Stimulated activated CD4-positive, alpha-beta T cell treated with anti-CD3 and anti-CD28 coated beads, Interleukin-2, amount 100 ng/mL, for 24 hours (primary cell): Measurements from ENCODE around the gene IFITM10.

Experiments
- DNase-seq, 2 donors: peaks; one replicate each; pipeline ENCODE4 v3.0.0-alpha.2; 2020

IFITM10 gene

DNA sequence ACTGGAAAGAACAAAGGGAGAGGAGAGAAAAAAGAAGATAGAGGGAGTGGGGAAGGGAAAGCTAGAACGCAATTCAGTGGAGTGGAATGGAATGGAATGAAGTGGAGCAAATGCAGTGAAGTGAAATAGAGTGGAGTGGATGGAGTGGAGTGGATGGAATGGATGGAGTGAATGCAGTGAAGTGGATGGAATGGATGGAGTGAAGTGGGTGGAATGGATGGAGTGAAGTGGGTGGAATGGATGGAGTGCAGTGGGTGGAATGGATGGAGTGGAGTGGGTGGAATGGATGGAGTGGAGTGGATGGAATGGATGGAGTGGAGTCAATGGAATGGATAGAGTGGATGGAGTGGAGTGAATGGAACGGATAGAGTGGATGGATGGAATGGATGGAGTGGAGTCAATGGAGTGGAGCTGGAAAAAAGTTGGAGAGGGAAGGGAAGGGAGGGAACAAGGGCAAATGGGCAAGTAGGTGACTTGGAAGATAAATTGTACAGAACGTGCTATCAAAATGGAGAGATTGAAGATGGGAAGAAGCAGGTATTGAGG lies 13.9 kb downstream of the IFITM10 start:
- no peak for DNase-seq

DNA sequence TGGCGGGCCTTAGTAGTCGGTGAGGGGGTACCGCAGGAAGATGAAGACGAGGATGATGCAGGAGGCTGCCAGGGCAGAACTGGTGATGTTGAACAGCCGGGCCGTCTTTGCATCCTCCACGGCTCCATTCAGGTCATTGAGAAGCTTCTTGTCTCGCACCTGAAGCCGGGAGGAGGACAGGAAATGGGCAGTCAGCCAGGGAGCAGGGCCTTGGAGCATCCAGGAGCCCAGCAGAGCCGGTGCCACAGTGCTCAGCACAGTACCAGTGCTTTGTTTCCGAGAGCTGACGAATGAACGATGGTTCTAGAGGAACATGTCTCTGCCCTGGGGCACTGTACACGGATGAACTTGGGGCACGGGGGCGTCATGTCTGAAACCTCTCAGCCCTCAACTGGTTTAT lies 15.1 kb downstream of the IFITM10 start:
- no peak for DNase-seq

DNA sequence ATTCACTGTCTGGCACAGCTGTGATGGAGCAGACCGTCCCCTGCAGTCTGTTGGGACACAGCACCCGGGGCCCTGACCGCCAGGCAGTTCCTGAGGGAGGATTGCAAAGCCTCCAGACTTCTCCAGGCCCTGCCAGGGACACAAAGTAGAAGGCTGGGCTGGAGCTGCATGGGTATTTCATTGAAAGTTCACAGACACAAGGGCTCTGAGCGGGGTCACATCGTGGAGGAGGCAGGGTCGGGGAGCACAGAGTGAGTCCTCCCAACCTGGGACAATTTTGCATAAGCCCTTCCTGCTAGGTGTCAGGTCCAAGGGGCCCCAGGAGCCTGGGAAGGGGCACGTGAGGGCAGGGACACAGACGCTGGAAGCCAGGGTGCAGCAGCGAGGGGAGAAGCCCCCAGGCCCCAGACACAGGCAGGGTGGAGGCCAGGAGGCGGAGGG lies 15.7 kb downstream of the IFITM10 start:
- DNase-seq: no peak

DNA sequence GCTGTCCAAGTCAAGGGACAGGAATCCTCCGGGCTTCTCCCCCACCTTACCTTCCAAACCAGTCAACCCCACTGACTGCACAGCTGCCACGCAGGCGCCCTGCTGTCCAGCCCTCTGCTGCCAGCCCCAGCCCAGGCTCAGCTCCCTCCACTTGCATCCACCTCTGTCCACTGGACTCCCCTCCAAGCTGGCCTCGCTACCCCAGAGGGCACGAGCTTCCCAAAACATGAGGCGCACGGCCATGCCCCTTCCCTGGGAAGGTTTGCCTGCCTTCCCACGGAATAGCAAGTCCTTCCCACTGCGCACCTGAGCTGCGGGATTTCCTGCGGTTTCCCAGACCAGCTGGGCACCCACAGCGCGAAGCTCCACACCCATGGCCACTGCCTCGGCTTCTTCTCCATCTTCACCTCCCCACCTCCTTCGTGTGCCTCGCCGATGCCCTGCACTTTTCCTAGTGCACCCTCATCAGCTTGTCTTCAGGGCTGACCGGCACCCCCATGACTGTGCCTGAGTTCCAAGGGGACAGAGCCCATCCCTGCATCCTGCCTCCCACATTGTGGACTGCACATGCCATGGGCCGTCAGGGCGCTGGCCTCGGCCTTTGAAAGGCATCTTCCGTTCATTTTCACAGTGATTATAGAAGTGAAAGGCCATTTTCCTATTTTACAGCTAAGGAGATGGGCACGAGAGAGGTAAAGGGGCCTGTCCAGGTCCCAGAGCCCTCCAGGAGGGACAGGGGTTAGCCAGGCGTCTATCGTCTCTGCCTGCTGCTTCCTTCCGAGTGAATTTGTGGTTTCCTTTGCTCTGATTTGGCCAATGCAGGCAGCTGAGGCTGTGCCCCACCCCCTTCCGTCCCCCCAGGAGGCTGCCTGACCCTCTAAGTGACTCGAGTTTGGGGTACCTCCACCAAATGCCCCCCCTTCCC lies 16.4 kb downstream of the IFITM10 start:
- no peak for DNase-seq

DNA sequence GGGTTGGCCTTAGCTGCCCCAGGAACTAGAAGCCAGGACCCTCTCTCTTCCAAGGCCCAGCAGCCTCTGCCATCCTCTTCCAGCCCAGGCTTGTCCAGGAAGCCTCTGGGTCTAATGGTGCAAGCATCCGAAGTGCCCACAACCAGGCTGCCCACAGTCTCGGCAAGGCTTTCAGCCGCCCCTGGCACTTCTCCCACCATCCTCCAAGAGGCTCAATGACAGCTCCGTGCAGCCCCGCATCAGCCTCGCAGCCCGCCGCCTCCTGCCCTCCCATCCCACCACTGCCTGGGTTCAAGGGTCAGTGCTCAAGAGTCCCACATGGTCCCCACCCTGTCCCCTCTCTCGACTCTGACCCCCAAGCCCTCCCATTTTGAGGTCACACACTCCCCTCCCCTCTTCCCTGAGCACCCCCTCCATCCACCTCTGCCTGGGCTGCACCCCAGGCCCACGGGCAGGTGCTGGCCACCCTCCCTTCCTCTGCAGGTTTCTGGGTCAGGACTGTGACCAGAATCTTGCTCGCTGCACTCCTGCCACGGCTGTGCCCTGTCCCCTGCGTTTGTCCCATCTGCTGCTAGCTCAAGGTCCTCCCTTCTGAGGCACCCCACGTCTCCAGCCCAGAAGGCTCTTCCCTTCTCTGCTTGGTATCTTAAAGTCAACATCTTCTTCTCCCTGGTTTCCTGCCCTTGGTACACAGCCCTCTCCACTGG lies 17.2 kb downstream of the IFITM10 start:
- DNase-seq: no peak

DNA sequence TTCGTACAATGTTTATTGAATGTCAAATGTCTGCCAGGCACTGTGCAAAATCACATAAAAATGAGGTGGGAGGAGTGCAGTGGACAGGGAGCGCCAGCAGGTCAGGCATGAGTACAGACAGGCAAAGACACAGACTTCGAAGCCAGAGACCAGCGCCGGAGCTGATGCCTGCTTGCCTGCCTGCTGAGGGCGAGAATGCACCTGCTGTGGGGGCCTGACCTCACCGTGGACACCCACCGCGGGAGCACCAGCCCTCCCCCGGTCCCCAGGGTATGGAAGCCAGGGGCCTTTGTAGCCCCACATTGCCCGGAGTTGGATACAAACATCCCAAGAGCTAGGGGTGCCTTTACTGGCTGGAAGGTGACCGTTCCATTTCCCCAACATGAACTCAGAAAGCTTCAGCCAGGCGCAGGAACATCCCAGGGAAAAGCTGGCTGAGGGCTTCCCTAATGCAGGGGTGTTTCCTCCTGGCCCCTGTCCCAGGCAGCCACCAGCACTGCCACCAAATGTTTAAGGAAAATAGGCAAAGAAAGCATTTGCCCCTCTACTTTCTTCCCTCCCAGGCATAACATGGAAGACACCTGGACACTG lies 17.9 kb downstream of the IFITM10 start:
- DNase-seq: no peak

DNA sequence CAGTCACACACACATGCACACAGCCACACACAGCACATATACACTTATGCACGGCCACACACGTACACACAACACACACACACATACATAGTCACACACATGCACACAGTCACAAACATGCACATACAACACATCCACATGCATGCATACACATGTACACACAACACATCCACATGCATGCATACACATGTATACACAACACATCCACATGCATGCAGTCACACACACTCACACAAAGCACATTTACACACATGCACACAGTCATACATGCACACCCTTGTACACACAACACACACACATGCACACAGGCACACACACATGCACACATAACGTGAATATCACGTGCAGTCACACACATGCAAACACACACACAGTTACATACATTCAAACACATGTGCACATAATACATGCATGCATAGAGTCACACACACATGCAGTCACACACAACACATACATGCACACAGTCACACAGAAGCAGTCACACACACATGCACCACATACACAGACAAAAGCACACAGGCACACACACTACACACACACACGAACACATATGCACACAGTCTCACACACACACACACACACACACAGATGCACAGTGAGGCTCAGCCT lies 18.8 kb downstream of the IFITM10 start:
- DNase-seq: no peak

DNA sequence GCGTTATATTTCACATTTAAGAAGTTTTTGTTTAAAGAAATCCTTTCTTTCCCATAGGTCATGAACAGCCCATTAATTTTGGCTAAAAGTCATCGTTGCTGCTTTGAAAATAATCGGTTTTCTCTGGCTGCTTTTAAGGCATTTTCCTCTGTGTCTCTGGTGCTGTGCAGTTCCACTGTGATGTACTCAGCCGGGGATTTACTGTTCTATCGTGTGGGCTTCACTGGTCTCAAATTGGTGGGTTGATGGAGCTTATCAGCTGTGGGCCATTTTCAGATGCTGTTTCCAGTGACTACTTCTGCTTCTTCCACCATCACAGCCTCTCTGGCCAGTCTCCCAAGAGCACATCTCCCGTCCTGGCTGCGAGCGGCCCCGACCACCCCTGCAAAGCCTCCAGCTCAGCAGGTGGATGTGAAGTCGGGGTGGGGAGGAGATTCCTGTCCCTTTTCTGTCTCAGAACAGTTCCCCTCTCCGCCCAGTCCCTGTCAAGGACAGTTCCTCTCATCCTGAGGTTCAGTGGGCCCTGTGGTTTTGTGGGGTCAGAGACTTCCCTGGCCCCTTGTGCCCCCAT lies 20.3 kb downstream of the IFITM10 start:
- no peak for DNase-seq

DNA sequence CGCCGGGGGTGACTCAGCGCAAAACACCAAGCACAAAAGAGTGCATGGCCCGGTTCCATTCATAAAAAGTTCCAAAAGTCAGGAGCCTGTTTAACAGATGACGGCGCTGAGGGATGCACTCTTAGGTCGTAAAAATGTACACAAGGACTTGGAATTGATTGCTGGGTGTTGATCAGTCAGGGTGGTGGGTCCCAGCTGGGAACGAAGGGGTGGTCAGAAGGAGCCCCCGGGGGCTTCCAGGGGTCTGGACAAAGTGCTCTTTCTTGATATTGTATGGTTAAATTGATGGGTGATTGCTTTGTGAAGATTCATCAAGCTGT lies 20.7 kb downstream of the IFITM10 start:
- DNase-seq: no peak

DNA sequence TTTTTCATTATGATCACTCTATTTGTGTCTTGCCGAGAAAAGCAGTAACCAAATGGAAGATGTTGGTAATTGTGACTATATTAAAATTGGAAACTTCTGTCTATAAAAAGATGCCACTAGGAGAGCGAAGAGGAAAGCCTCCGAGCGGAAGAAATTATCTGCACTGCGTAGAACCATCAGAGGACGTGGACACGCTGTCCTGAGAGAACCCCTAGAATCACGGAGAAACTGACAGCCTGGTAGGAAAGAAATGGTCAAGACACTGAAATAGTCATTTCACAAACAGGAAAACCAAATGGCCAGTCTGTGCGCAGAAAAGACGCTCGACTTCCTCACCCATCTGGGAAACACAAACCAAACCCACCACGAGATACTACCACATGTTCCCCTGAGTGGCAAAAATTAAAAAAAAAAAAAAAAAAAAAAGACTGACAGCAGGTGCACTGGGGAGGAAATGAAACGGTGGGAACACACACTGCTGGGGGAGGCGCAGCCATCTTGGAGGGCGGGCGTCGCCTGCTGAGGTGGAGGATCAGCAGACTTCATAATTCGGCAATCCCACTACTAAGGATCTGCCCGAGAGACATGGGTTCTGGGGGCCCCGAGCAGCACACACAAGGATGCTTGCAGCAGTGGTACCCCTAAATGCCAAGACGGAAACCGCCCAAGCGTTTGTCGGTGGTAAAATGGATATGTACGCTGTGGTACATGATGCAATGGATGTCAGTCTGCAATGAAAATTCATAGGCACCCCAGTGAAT lies 21.3 kb downstream of the IFITM10 start:
- DNase-seq: no peak

DNA sequence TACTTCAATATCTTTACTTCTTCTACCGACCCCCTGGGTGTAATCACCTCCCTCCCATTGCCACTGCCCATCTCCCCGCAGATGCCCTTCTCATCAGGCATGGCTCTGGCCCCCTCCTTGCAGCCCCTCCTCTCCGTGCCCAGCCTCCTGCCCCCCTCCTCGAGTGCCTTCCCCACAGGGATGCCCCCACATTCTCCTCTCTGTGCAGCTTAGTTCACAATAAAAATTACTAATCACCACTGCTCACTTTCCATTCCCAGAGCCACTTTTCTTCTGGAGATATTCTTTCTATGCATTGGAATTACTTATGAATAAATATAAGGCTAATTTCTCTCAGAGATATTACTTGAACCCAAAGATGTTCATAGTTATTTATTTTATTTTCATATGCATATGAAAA lies 22.1 kb downstream of the IFITM10 start:
- DNase-seq: no peak

DNA sequence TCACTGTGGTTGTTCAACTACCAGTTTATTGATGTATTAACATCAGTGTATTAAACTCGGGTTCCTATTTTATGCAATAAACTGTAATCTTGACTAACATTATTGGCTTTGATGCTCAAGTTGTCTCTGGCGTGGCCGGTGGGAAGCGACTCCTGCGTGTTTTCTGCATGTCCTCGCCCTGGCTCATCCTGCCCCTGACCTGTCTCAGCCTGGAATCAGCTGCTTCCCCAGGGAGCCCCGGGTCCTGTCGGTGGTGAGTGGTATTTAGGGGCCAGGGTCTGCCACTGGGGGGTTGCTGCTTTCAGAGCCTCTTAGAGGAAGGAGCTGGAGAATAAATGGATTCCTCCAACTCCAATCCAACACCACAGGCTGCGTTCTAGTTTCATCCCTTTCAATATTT lies 22.5 kb downstream of the IFITM10 start:
- no peak for DNase-seq

DNA sequence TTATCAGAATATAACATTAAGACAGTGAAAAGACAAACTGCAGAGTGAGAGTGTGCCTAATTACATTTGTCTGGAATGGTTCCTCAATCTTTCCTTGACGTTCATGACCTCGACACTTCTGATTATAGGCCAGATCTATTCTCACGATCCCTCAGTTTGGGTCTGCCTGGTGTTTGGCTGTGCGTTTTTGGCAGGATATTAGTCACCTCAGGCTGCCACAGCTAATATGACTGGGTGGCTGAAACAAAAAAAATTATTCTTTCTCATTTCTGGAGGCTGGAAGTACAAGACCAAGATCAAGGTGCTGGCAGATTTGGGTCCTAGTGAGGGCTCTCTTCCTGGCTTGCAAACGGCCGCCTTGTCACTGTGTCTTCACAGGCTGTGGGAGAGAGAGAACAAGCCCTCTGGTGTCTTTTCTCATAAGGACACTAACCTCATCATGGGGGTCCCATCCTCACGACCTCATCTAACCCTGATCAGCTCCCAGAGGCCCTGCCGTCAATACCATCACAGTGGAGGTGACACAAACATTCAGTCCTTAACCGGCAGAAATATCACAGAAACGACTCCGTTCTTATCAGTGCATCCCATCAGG lies 23.2 kb downstream of the IFITM10 start:
- no peak for DNase-seq

DNA sequence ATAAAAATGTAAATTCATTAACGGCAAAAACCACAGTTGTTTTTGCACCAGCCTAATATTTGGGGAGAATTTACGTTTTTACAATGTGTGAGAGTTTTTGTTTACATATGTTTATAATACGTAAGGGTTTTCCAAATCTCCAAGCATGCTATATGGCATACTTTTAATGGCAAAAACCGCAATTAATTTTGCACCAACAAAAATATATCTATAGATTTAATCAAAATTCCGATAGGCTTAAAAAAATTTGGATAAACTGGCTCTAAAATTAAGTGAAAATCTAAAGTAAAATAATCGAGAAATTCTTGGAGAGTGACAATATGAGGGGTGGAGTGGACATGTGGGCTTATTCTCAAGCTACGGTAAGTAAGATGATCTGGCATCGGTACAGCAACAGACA lies 30.6 kb downstream of the IFITM10 start:
- no peak for DNase-seq

DNA sequence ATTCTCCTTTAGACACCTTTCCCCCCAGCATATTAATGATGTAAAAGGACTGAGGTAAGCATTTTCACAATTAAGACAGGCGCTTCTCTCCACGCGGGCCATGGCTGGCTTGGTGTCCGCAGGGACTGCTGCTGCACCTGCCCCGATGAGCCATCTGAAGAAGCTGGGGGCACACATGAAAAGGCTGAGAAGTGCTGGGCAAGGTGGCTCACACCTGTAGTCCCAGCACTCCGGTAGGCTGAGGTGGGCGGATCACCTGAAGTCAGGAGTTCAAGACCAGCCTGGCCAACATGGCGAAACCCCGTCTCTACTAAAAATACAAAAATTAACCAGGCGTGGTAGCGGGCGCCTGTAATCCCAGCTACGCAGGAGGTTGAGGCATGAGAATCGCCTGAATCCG lies 32.1 kb downstream of the IFITM10 start:
- DNase-seq: no peak

DNA sequence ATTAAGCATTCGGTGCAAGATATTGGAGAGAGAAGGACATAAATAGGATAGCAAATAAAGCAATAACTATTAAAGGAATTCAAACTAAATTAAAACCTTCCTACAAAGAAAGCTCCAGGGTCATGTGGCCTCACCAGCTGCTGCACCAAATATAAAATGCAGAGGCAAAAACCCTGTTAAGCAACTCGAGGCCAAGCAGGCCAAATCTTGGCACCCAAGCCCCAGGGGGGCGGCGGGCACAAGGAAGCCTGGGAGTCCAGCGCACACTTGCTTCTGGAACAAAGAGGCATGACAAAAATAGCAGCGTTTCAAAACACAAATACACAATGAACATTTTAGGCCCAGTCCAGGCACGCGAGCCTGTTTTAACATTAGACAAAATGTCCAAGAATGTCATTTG lies 32.6 kb downstream of the IFITM10 start:
- no peak for DNase-seq

DNA sequence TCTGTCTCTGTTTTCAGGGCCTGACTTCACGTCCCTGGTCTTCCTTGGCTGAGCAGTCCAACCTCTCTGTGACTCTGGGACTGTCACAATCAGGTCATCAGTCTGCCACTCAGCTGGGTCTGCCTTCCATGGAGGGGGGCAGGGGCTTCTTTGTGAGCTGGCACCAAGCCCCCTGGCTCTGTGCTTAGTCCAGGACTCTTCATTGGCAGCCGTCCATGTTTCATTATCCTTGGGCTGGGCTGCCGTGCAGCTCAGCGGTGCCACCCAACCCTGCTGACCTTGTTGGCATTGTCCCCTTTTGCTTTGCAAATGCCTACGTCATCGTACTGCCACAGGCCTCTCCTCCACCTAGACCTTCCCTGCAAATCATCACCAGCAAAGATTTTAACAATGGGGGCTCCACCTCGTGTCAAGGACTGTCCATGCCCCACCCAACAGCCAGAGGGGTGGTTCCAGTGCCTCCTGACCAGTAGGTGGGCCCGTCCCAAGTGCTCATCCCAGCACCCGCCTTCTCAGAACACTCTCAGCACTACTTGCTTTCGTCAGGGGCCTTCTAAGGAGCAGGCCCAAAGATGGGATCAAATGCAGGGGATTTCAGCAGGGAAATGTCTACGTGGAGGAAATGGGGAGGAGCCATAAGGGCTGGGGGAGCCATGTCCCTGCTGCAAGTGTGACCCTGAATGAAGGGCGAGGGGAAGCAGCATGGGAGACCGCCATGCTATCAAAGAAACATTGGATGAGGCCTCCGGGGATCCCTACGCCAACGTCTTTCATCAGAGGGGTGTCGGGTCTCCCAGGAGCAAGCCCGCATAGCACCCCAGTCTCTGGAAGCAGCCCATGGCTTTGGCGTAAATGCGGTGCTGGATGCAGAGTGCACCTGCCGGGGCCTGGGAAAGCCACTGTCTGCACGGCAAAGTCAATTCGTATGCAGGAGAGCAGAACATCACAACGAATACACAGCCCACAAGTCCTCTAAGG lies 35.2 kb downstream of the IFITM10 start:
- no peak for DNase-seq

DNA sequence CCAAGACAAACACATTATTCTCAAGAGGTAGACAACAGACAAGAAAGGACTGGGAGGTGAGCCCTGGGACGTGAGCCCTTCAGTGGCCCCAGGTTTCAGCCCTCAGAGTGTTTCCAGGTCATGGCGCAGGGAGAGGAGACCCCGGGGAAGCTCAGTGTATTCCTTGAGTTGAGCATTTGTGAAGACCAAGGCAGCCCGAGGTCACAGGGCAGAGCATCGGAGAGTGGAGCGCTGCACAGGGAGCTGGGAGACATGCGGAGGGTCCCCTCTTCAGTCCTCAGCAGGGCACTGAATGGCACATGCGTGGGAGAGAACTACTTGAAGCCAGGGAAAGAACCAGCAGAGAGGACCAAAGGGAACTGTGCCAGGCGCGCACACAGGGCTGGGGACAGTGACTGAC lies 41.7 kb downstream of the IFITM10 start:
- DNase-seq: no peak

DNA sequence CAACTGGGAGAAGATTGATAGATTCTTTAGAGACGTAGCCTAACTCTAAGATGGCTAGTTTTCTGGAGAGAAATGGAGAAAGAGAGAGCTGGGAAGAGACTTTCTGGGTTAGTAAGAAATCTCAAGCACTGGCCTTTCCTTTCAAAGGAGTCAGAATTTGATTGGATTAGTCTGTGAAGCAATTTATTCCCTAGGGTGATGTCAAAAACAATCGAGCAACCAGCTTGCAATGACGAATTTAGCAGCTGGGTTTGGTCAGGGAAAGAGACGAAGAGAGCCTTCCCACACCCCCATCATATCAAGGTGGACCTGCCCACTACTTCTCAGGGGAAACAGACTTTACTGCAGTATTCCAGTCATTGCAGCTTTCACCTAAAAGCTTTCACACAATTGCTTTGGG lies 42.6 kb downstream of the IFITM10 start:
- DNase-seq: no peak

DNA sequence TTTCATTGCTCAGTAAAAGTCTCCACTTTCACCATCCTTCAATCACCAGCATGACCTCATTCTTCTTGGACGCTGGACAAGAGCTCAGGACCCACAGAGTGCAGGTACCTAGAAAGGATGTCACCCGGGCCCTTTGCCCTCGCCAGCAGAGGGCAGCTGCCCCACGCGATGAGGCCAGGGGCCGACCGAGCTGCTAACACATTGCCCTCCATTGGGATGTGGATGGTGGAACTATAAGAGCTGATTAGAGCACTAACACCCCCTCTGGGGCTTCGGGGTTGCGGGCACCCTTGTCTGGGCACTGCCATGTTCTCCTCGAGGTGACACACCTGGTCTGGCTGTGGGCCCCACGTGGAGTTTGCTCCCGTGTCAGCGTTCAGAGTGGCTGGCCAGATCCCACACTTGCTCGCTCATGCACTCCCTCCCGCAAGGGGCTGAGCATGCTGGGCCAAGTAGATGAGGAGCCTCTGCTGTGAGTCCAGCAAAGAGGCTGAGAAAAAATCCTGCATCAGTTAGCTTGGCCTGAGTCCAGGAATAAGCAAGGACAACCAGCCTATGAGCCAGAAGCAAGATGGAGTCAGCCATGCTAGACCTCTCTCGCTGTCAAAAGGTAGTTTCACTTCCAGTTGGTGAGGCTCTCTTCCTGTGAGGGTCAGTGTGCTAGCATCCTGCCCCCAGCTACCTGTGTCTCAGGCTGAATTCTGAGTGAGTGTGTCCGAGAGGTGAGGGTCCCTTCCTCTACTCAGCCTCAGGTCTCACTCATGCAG lies 43.6 kb downstream of the IFITM10 start:
- no peak for DNase-seq
